ENCODE measurements around the gene NBPF9. TPM values are rescaled to one million over a fixed set of nuclear protein-coding genes. Genes with fewer than 3 reads are reported as not detected.
"Not testable (repeated sequence)": the region's sequence is repeated elsewhere in the genome, so short reads cannot be mapped to it uniquely, and the experiment has no call there.

NBPF9 gene
- total RNA-seq, 1 donor from 2014 or later = 25.0 TPM

GRCh38 chr1:149009761-149010160 lies 93.6 kb downstream of the NBPF9 start:
- H3K36me3 Mint-ChIP-seq (ENCODE audit: unreplicated experiment); H3K27ac Mint-ChIP-seq (ENCODE audit: unreplicated experiment); H3K4me3 Mint-ChIP-seq (ENCODE audit: unreplicated experiment): not testable (repeated sequence)

DNA sequence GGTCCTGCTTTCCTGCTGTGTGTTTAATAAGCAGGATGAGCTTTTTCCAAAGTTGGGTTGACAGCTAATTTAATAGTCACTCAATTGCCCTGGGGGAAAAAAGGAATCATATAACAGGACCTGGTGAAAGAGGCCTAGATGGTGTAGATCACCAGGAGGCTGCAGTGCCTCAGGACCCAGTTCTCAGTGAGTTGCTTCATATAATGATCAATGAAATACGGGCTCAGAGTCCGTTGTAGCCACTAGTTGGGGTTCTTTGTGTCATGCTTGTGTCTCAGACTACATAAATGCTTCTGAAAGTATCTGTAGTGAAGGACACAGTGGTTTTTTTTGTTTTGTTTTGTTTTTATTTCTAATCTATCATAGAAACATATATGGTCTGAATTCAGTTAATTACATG lies 94.6 kb downstream of the NBPF9 start:
- H3K36me3 Mint-ChIP-seq (ENCODE audit: unreplicated experiment); DNase-seq; H3K4me3 Mint-ChIP-seq (ENCODE audit: unreplicated experiment); H3K9me3 Mint-ChIP-seq (ENCODE audit: unreplicated experiment); H3K4me1 Mint-ChIP-seq (ENCODE audit: low read depth, unreplicated experiment); H3K27ac Mint-ChIP-seq (ENCODE audit: unreplicated experiment); H3K27me3 Mint-ChIP-seq (ENCODE audit: unreplicated experiment): not testable (repeated sequence)

More at GRCh38 chr1:149009761-149010160, 93.6 kb downstream of the NBPF9 start:
- not testable (repeated sequence) for DNase-seq; H3K27me3 Mint-ChIP-seq (ENCODE audit: unreplicated experiment); H3K4me1 Mint-ChIP-seq (ENCODE audit: low read depth, unreplicated experiment); H3K9me3 Mint-ChIP-seq (ENCODE audit: unreplicated experiment)

GRCh38 chr1:149008326-149008725 lies 95.0 kb downstream of the NBPF9 start:
- not testable (repeated sequence) for H3K9me3 Mint-ChIP-seq (ENCODE audit: unreplicated experiment); H3K4me1 Mint-ChIP-seq (ENCODE audit: low read depth, unreplicated experiment); H3K27ac Mint-ChIP-seq (ENCODE audit: unreplicated experiment); H3K36me3 Mint-ChIP-seq (ENCODE audit: unreplicated experiment); H3K27me3 Mint-ChIP-seq (ENCODE audit: unreplicated experiment); DNase-seq; H3K4me3 Mint-ChIP-seq (ENCODE audit: unreplicated experiment)

Measured in glutamatergic neuron (in vitro differentiated cells).